Pancreas (tissue), 10 donors: ENCODE data around the gene NIPSNAP2. TPM values are rescaled to one million over a fixed set of nuclear protein-coding genes. Genes with fewer than 3 reads are reported as not detected.

Source experiments
- ATAC-seq, 4 donors: fragments of 200-7000 bp; cut with Tn5 transposase; one replicate each; pipeline versions ENCODE4 v1.8.0 to v1.9.1; 2020; ENCODE audit warnings: mild to moderate bottlenecking in 4 of 4, moderate library complexity in 4 of 4
- DNase-seq, 6 donors: peaks; one replicate each; pipeline ENCODE4 v3.0.0-alpha.2; 2020
- FAIRE-seq: peaks from 2 replicates; lab custom pipeline; 2012; peaks lifted over from hg19 to GRCh38; lab: Jason Lieb, UNC
- H3K27ac ChIP-seq, 4 donors: fragments of 200-600 bp; sonication (generic); 1 replicate in 3 of 4; 2 replicates in 1 of 4; pipeline versions ENCODE4 v1.5.0 to v1.8.0; 2020
- H3K27me3 ChIP-seq, 4 donors: fragments of 200-600 bp; one replicate each; pipeline ENCODE4 v1.8.0; 2021
- H3K36me3 ChIP-seq, 3 donors: fragments of 200-600 bp; sonication (generic) in 1 of 3; one replicate each; pipeline versions ENCODE4 v1.5.0 to v1.8.0; 2020 to 2021
- H3K4me1 ChIP-seq, 3 donors: fragments of 200-600 bp; one replicate each; pipeline ENCODE4 v1.8.0; 2021
- H3K4me3 ChIP-seq, 4 donors: fragments of 200-600 bp; sonication (generic) in 2 of 4; one replicate each; pipeline versions ENCODE4 v1.5.0 to v1.8.0; 2020 to 2021
- H3K9me3 ChIP-seq, 4 donors: fragments of 200-600 bp; one replicate each; pipeline ENCODE4 v1.8.0; 2021
- CTCF ChIP-seq, 4 donors: fragments of 200-600 bp; sonication (generic) in 3 of 4; IDR thresholded peaks; one replicate each; pipeline versions ENCODE4 v1.5.0 to v1.8.0; 2021; ENCODE audit warnings: antibody characterized with exemption in 4 of 4
- WGBS, 2 donors: extraction: QIAGEN DNeasy Blood & Tissue Kit; methylation state at CpG; one replicate each; pipeline ENCODE4 v1.1.7; 2013; 5-methylcytosine and 5-hydroxymethylcytosine counted together
- intact Hi-C, 3 donors: fragments of 100-400 bp; cut with DNase I; formaldehyde crosslinking; loops; one replicate each; pipeline versions ENCODE4 v1.11.1 to v1.14.2; 2022
- polyA plus RNA-seq, 2 donors: library from polyadenylated mRNA; stranded (reverse); fragments of 200-250 nt; gene quantifications; one replicate each; pipeline ENCODE4 v1.2.3, GENCODE V29; 2013
- total RNA-seq, 6 donors: library from RNA; stranded (reverse); fragmentation: NEBNext Ultra II Directional in 4 of 6; extraction: Animal tissue kit (Norgen Biotek cat#: 25700) in 4 of 6; gene quantifications; one replicate each; pipeline versions ENCODE4 v1.2.1 to v1.2.4, GENCODE V29; 2021 to 2023
- donor health status: healthy with polysubstance abuse.
- donor health status: DM: no; HTN: no; CAD: no; lungs with moderate emphysema.
- donor health status: DM: no; HTN: no; CAD: no.
- donor health status: control.
- donor health status: control.
- donor health status: Bipolar disorder and iron deficiency.
- donor health status: DM: yes; HTN: yes; CAD: no.
- donor health status: DM: no; HTN: no; CAD: no.
- donor health status: DM: no; HTN: no; CAD: no.
- donor health status: DM: yes; HTN: yes; CAD: no.

Gene NIPSNAP2
- total and polyA plus RNA-seq, 8 donors = 18.7 to 37.5 (median 25.8) TPM

- Histone ChIP-seq H3K9me3 (no peaks in the 10 kb centered on the region), H3K36me3 (no peaks in the 10 kb centered on the region), H3K27me3 (no peaks in the 10 kb centered on the region), H3K27ac (peak overlapping the region in 3 of 4 donors; percentile 84 to 90 (median 89)), H3K4me1 (peaks cover 5 to 24% (median 12%) of the 10 kb centered on the region in 3 donors), H3K4me3 (peak overlapping the region in 1 of 4 donors; percentile 58)
- ATAC-seq (peak in 2 of 4 donors; percentile 6 to 13), FAIRE-seq (no peak), DNase-seq (no peak)
- WGBS, 2 donors = 63% methylated on average over 13 of the region's 13 CpGs
- intact Hi-C loops = loop anchor here in 1 of 3 donors (5.0 to 10.0 kb wide), 2 partner anchors 41 to 321 kb away; no protein-coding TSS in a partner anchor
- no peak for TF ChIP-seq CTCF (IDR thresholded peaks at IDR 0.05)
These were observed 1.5 kb downstream of the NIPSNAP2 start for GRCh38 chr7:55965805-55966421.

- H3K27me3 ChIP-seq = no peaks in the 10 kb centered on the region
- ATAC-seq (no peak), DNase-seq (no peak), FAIRE-seq (no peak)
- WGBS, 2 donors = 61 to 70% methylated on average over 6 of the region's 6 CpGs
- no peaks in the 10 kb centered on the region for H3K9me3 ChIP-seq
- H3K4me1 ChIP-seq = peaks cover 6 to 27% (median 17%) of the 10 kb centered on the region in 3 donors
- no peak for TF ChIP-seq CTCF (IDR thresholded peaks at IDR 0.05)
- H3K4me3 ChIP-seq = no peak overlapping the region
- H3K27ac ChIP-seq = no peak overlapping the region
- intact Hi-C loops = loop anchor here in 1 of 3 donors (5.0 to 10.0 kb wide), 2 partner anchors 40 to 322 kb away; no protein-coding TSS in a partner anchor
- no peaks in the 10 kb centered on the region for H3K36me3 ChIP-seq
These were observed 2.5 kb downstream of the NIPSNAP2 start for GRCh38 chr7:55966851-55967250.

- DNase-seq = no peak
- FAIRE-seq = no peak
- no peak for ATAC-seq
- WGBS, 2 donors = 87% methylated on average over 11 of the region's 11 CpGs
- intact Hi-C loops = loop anchor here in 1 of 3 donors (5.0 to 10.0 kb wide), 2 partner anchors 38 to 325 kb away; no protein-coding TSS in a partner anchor
- Histone ChIP-seq H3K4me1 (peaks cover 6 to 23% (median 17%) of the 10 kb centered on the region in 3 donors), H3K27ac (no peak overlapping the region), H3K4me3 (no peak overlapping the region), H3K27me3 (no peaks in the 10 kb centered on the region), H3K9me3 (no peaks in the 10 kb centered on the region), H3K36me3 (no peaks in the 10 kb centered on the region)
- no peak for TF ChIP-seq CTCF (IDR thresholded peaks at IDR 0.05)
These were observed 5.0 kb downstream of the NIPSNAP2 start for GRCh38 chr7:55969391-55969790.

GRCh38 chr7:55970561-55970960 lies 6.2 kb downstream of the NIPSNAP2 start:
- Histone ChIP-seq H3K9me3 (no peaks in the 10 kb centered on the region), H3K4me1 (peaks cover 6 to 18% (median 12%) of the 10 kb centered on the region in 3 donors), H3K27me3 (no peaks in the 10 kb centered on the region), H3K4me3 (no peak overlapping the region), H3K36me3 (no peaks in the 10 kb centered on the region), H3K27ac (no peak overlapping the region)
- DNase-seq (no peak), FAIRE-seq (no peak), ATAC-seq (peak in 1 of 4 donors; percentile 6)
- WGBS, 2 donors = 92 to 95% methylated on average over 7 of the region's 7 CpGs
- no peak for TF ChIP-seq CTCF (IDR thresholded peaks at IDR 0.05)
- intact Hi-C loops = no loop called here

GRCh38 chr7:55970978-55971377 lies 6.6 kb downstream of the NIPSNAP2 start:
- no peak overlapping the region for H3K27ac ChIP-seq
- H3K4me3 ChIP-seq = no peak overlapping the region
- intact Hi-C loops = no loop called here
- no peaks in the 10 kb centered on the region for H3K9me3 ChIP-seq
- H3K36me3 ChIP-seq = no peaks in the 10 kb centered on the region
- H3K4me1 ChIP-seq = peaks cover 6 to 14% (median 8%) of the 10 kb centered on the region in 3 donors
- peak in 2 of 4 donors; percentile 23 to 65 for ATAC-seq
- no peaks in the 10 kb centered on the region for H3K27me3 ChIP-seq
- no peak for TF ChIP-seq CTCF (IDR thresholded peaks at IDR 0.05)
- no peak for FAIRE-seq
- 18 to 19% methylated on average over 8 of the region's 8 CpGs for WGBS, 2 donors
- no peak for DNase-seq
